Testis (tissue), 2 donors: ENCODE measurements around the gene SAYSD1.

Experiments
- CTCF ChIP-seq, 3 experiments: fragments of 450-650 bp in 2 of 3; fragments of 200-600 bp in 1 of 3; sonication (generic) in 1 of 3; IDR thresholded peaks; one replicate each; pipeline ENCODE4 v1.5.1; 2016 to 2019; ENCODE audit warnings: antibody characterized with exemption in 3 of 3, mild to moderate bottlenecking in 2 of 3, moderate library complexity in 1 of 3
- POLR2A ChIP-seq: fragments of 450-650 bp; IDR thresholded peaks from one replicate; pipeline ENCODE4 v1.6.1; 2017; ENCODE audit warnings: antibody characterized with exemption, mild to moderate bottlenecking, moderate library complexity

GRCh38 chr6:39095578-39095977 is 19.4 kb downstream of the SAYSD1 start:
- TF ChIP-seq CTCF (IDR thresholded peaks at IDR 0.05): no peak
- no peak for TF ChIP-seq POLR2A
